Measurements from ENCODE around the gene YIF1A. TPM values are rescaled to one million over a fixed set of nuclear protein-coding genes. Genes with fewer than 3 reads are reported as not detected.

YIF1A gene
- total RNA-seq, 4 donors from 2014 or later, result 57.7 to 92.5 (median 85.4) TPM

DNA sequence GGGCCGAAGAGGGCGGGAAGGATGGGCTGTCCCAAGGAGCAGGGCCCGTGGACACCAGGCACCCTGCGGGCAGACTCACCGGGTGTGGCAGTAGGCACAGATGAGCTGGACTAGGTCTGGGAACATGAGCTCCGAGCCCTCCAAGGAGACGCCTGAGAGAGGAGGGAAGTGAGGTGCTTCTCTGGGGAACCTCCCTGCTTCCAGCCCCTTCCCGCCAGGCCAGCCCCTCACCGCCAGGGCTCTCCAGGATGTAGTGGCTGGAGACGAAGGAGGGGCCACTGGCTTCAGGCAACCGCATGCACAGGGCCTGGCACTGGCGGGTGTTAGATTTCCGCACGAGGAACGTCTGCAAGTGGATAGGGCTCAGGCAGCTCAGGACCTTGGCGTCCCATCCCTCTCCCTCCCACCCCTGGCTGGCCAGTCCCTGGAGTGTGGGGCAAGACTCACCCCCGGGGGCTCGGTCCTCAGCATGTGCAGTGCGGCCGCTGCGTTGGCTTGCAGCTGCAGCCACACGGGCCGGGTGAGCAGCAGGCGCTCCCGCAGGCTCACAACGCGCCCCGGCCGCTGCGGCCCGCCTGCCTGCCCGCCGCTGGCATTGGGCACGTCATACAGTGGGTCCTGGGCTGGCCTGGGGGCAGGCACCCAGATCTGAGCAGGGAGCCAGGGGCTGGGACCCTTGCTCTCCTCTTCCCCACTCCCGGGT is 46.7 kb upstream of the YIF1A start:
- DNase-seq (ENCODE audit: extremely low spot score), result no peak
- 25% methylated on average over 15 of the region's 35 CpGs for WGBS
- H3K36me3 ChIP-seq, result peaks cover 19 to 68% (median 63%) of the 10 kb centered on the region in 4 donors
- H3K4me1 ChIP-seq, result peaks cover 21 to 32% (median 29%) of the 10 kb centered on the region in 4 donors
- H3K27ac ChIP-seq (replicated peaks in 1 of 4), result peak overlapping the region; percentile 59 to 77 (median 64)
- H3K4me3 ChIP-seq, result peak overlapping the region; percentile 58 to 66 (median 64)
- intact Hi-C loops (cut with DNase I), result no loop called here
- no peaks in the 10 kb centered on the region for H3K9me3 ChIP-seq
- H3K27me3 ChIP-seq, result no peaks in the 10 kb centered on the region
- TF ChIP-seq EP300 (IDR thresholded peaks at IDR 0.05), result no peak
- TF ChIP-seq, protein P1, sequence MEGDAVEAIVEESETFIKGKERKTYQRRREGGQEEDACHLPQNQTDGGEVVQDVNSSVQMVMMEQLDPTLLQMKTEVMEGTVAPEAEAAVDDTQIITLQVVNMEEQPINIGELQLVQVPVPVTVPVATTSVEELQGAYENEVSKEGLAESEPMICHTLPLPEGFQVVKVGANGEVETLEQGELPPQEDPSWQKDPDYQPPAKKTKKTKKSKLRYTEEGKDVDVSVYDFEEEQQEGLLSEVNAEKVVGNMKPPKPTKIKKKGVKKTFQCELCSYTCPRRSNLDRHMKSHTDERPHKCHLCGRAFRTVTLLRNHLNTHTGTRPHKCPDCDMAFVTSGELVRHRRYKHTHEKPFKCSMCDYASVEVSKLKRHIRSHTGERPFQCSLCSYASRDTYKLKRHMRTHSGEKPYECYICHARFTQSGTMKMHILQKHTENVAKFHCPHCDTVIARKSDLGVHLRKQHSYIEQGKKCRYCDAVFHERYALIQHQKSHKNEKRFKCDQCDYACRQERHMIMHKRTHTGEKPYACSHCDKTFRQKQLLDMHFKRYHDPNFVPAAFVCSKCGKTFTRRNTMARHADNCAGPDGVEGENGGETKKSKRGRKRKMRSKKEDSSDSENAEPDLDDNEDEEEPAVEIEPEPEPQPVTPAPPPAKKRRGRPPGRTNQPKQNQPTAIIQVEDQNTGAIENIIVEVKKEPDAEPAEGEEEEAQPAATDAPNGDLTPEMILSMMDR (IDR thresholded peaks at IDR 0.05), result no peak
- TF ChIP-seq POLR2AphosphoS5 (IDR thresholded peaks at IDR 0.05), result no peak
- no peak for TF ChIP-seq POLR2A (IDR thresholded peaks at IDR 0.05; ENCODE audit: low read depth)

DNA sequence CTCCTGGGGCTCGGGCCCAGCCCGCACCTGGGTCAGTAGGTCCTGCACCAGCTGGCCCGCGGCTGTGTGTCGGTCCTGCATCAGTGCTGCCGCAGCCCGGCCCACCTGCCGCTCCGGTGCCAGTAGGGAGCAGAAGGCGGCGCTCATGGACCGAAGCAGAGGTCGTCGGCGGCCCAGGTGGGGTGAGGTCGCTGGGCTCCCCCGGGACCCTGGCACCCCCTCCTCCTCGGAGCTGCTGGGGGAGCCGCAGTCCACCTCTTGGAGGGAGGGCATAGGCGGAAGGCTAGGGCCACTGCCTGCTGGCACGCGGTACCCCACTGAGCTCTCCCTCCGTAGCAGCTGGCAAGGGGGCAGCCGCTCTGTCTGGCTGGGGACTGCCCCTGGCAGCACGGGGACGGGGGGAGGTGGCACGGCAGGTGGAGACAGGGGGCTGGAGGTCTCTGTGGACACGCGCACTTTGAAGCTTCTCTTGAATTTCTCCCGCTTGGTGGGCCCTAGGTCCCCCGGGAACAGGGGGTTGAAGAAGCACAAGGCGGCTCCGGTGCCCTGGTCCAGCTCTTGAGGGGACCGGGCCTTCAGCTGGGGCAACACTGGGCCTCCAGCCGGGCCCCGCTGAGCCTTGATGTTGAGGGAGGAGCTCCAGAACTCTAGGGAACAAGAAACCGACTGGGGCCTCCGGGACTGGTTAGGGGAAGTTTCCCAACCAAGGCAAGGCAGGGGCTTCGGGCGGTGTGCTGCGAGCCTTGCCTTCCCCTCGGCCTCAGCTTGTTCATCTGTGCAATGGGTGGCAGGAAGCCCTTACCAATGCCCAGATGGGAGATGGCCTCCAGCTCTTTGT is 45.9 kb upstream of the YIF1A start:
- Histone ChIP-seq H3K27ac (replicated peaks in 1 of 4) (no peak overlapping the region), H3K4me3 (peak overlapping the region; percentile 58 to 66 (median 64)), H3K27me3 (no peaks in the 10 kb centered on the region), H3K4me1 (peaks cover 21 to 32% (median 29%) of the 10 kb centered on the region in 4 donors), H3K9me3 (no peaks in the 10 kb centered on the region), H3K36me3 (peaks cover 12 to 59% (median 55%) of the 10 kb centered on the region in 4 donors)
- 68% methylated on average over 18 of the region's 42 CpGs for WGBS
- DNase-seq (ENCODE audit: extremely low spot score), result no peak
- intact Hi-C loops (cut with DNase I), result no loop called here
- TF ChIP-seq, protein P1 (IDR thresholded peaks at IDR 0.05), result no peak
- no peak for TF ChIP-seq EP300 (IDR thresholded peaks at IDR 0.05)
- no peak for TF ChIP-seq POLR2A (IDR thresholded peaks at IDR 0.05; ENCODE audit: low read depth)
- no peak for TF ChIP-seq POLR2AphosphoS5 (IDR thresholded peaks at IDR 0.05)

DNA sequence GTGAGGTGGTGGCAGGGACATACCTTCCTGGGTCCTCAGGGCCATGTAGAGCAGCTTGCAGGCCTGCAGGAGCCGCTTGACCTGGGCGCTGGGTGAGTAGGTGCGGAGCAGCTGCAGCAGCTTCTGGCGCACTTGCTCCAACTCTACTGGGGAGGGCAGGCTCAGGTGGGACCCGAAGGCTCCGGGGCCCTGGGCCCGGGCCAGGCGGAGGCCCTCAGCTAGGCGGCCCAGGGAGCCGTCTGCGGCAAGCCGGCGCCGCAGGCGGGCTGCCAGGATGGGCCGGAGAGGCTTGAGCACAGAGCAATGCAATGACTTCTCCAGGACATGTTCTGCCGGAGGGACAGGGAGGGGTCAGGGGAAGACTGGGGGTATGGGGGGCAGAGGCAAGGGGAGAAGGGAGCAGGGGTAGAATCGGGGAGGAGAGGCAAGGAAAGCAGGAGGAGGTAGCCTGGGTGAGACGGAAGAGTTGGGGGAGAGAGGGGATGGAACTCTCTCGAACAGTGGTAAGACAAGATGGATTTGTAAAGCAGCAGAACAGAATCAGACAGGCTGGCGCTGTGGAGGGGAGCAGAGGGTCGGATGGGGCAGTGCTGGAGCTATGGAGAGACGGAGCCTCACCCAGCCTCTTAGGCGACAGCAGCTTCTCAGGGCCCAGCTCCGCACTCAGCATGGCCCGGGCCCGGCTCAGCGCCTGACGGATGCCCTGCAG is 45.1 kb upstream of the YIF1A start:
- no peak for TF ChIP-seq EP300 (IDR thresholded peaks at IDR 0.05)
- no peak for TF ChIP-seq POLR2A (IDR thresholded peaks at IDR 0.05; ENCODE audit: low read depth)
- no peak for TF ChIP-seq POLR2AphosphoS5 (IDR thresholded peaks at IDR 0.05)
- TF ChIP-seq, protein P1 (IDR thresholded peaks at IDR 0.05), result no peak
- H3K4me3 ChIP-seq, result no peak overlapping the region
- intact Hi-C loops (cut with DNase I), result no loop called here
- H3K27ac ChIP-seq (replicated peaks in 1 of 4), result no peak overlapping the region
- no peaks in the 10 kb centered on the region for H3K27me3 ChIP-seq
- peaks cover 22 to 32% (median 30%) of the 10 kb centered on the region in 4 donors for H3K4me1 ChIP-seq
- WGBS, result 87% methylated on average over 26 of the region's 29 CpGs
- H3K9me3 ChIP-seq, result no peaks in the 10 kb centered on the region
- DNase-seq (ENCODE audit: extremely low spot score), result no peak
- H3K36me3 ChIP-seq, result peaks cover 4 to 51% (median 47%) of the 10 kb centered on the region in 4 donors

DNA sequence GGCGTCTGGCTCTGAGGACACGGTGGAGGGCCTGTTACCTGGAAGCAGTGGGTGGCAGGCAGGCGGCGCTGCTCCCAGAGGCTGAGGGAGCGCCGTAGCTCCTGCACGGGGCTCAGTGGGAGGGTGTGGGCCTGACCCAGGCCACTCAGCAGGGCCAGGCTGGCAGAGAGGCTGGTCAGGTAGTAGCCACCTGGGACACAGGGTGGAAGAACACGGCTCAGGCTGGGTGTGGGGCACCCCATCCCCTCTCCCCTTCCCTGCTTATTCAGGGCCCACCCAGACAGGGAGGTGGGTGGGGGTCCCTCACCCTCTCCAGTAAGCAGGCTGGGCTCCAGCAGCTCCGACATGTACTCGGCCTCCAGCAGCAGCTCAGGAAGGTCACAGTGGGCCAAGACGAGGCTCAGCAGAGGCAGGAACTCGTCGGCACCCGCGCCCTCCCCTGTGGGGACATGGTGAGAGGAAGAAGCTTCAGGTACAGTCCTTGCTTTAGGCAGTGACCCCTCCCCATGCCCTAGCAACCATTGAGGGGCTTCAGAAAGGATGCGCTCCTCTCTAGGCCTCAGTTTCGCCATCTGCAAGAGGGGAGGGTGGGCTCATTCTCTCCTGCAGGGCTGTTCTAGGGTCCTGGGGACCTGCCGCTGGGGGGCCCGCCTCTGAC is 44.4 kb upstream of the YIF1A start:
- intact Hi-C loops (cut with DNase I), result no loop called here
- WGBS, result 95% methylated on average over 10 of the region's 19 CpGs
- DNase-seq (ENCODE audit: extremely low spot score), result no peak

More for the DNA sequence above, 44.4 kb upstream of the YIF1A start:
- H3K27ac ChIP-seq (replicated peaks in 1 of 4), result no peak overlapping the region
- no peaks in the 10 kb centered on the region for H3K9me3 ChIP-seq
- peaks cover 0 to 44% (median 40%) of the 10 kb centered on the region in 4 donors for H3K36me3 ChIP-seq
- peaks cover 29 to 39% (median 36%) of the 10 kb centered on the region in 4 donors for H3K4me1 ChIP-seq
- no peak overlapping the region for H3K4me3 ChIP-seq
- TF ChIP-seq EP300 (IDR thresholded peaks at IDR 0.05), result no peak
- no peak for TF ChIP-seq POLR2A (IDR thresholded peaks at IDR 0.05; ENCODE audit: low read depth)
- TF ChIP-seq, protein P1 (IDR thresholded peaks at IDR 0.05), result no peak
- TF ChIP-seq POLR2AphosphoS5 (IDR thresholded peaks at IDR 0.05), result no peak
- H3K27me3 ChIP-seq, result no peaks in the 10 kb centered on the region

Measured in esophagus muscularis mucosa (tissue), 4 donors.